Heart left ventricle (tissue), 13 donors: ENCODE data around the gene AZI2.

Experiments
- POLR2A ChIP-seq, 2 donors: fragments of 450-650 bp; IDR thresholded peaks; one replicate each; pipeline ENCODE4 v1.6.1; 2017; ENCODE audit warnings: antibody characterized with exemption in 2 of 2, mild to moderate bottlenecking in 2 of 2, moderate library complexity in 2 of 2
- TF ChIP-seq, protein P1 (sequence below), 12 donors: fragments of 200-600 bp; sonication (generic) in 4 of 12; IDR thresholded peaks; one replicate each; pipeline versions ENCODE4 v1.5.0 to v1.8.0; 2018 to 2022; ENCODE audit warnings: antibody characterized with exemption in 12 of 12, mild to moderate bottlenecking in 5 of 12
- donor health status: ischemic (EF 13 %, LVEDD 7.1; RV severe dilation, severe dysfunction).
- donor health status: DM: no; HTN: yes; CAD: no.
- donor health status: DM: no; HTN: no; CAD: no.
- donor health status: ischemic (EF 25% LVEDD 6.9; RV normal size, moderate dysfunction).
- donor health status: ischemic (EF 25% LVEDD 5.7; RV mildly dilated, moderate dysfunction).
- donor health status: ischemic (EF 35%, LVEDD 5.7; RV mildly dilated, moderate dysfunction).
- donor health status: nonischemic (EF 11% LVEDD 7.7; RV severe dilation, severe dysfunction).
- donor health status: DM: yes; HTN: yes; CAD: no.
- donor health status: PGD.
- donor health status: ischemic (EF 29% LVEDD 5.4; RV normal size, mild dysfunction).
- donor health status: nonischemic (EF 23%, LVEDD 6.1; RV moderate dilation, normal function).

DNA sequence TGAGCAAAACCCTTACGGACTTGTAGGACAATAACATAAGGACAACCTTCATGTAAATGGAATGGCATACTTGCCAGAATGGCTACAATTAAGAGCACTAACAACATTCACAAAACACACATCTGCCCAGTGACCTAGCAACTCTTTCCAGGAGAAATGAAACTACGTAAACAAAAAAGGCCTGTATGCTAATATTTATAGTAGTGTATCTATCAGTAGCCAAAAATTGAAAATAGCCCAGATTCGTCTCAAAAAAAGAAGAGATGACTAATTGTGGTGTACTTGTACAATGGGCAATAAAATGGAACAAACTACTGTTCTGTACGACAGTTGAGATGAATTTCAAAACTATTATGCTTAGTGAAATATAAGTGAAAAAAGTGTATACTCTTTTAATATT, 68.9 kb downstream of the AZI2 start:
- TF ChIP-seq, protein P1, sequence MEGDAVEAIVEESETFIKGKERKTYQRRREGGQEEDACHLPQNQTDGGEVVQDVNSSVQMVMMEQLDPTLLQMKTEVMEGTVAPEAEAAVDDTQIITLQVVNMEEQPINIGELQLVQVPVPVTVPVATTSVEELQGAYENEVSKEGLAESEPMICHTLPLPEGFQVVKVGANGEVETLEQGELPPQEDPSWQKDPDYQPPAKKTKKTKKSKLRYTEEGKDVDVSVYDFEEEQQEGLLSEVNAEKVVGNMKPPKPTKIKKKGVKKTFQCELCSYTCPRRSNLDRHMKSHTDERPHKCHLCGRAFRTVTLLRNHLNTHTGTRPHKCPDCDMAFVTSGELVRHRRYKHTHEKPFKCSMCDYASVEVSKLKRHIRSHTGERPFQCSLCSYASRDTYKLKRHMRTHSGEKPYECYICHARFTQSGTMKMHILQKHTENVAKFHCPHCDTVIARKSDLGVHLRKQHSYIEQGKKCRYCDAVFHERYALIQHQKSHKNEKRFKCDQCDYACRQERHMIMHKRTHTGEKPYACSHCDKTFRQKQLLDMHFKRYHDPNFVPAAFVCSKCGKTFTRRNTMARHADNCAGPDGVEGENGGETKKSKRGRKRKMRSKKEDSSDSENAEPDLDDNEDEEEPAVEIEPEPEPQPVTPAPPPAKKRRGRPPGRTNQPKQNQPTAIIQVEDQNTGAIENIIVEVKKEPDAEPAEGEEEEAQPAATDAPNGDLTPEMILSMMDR (IDR thresholded peaks at IDR 0.05), result no peak
- no peak for TF ChIP-seq POLR2A (IDR thresholded peaks at IDR 0.05)
